NCI-H2081 treated with DMSO at 0.1 percent for 48 hours (cell line): Measurements from ENCODE around the gene GMDS.
A peak's percentile ranks its signal among the peaks of the same experiment; 100 is the strongest.
"Not testable (repeated sequence)": the region's sequence is repeated elsewhere in the genome, so short reads cannot be mapped to it uniquely, and the experiment has no call there.

Experiments used
- DNase-seq: peaks from one replicate; lab custom pipeline; 2025; lab: John Stamatoyannopoulos, UW

GMDS gene

GRCh38 chr6:1770968-1771723 is 474.3 kb downstream of the GMDS start:
- DNase-seq: peak; percentile 29

DNA sequence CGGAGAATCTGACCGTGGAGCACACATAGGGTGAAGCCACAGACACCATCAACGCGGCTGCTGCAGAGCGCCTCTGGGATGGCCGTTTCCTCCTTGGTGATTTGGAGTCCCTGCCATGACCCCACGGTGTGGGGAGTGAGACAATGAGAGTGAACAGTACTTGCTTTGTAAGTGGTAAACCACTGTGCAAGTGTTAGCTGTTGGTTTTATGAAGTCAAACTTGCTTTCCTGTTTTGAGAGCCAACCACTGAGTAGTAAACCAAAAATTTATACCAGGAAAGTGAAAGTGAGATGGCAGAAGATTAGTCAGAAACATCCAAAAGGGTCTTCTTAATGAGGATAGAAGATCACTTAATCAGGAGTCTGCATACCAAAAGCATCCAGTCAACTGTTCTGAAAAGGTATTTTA is 475.0 kb downstream of the GMDS start:
- DNase-seq: no peak

DNA sequence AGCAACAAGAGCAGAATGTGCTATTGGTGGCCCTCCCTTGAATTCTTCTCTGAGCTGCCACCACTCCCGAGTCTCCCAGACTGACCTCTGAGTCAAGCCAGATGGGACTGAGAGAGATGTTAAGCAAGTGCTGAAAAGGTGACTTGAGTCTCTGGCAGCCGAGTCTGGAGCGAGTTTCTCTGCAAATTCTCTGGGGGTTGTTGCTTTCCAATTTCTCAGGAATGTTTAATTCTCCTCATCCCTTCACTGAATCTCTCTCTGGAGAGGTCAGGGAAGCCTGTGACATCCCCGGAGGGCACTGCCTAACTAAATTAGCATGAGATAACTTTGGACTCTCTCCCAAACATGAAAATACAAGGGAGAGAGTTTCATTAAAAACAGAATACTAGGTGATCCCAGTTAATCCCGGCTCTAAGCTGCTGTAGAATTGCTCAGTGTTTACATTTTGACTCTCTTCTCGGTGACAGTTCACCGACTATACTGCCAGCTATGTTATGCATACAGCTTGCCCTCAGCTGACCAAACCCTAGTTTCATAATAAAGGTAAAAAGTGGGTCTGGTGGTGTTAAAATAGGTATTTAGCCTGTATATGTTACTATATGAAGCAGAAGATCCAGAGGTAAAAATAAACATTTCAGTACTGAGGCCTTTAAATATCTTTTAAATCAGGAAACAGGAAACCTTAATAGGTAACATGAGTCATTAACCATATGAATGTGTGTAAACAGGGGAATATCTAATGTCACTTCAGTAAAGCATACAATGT is 477.7 kb downstream of the GMDS start:
- DNase-seq: no peak

GRCh38 chr6:1766654-1767053 is 478.8 kb downstream of the GMDS start:
- DNase-seq: no peak

DNA sequence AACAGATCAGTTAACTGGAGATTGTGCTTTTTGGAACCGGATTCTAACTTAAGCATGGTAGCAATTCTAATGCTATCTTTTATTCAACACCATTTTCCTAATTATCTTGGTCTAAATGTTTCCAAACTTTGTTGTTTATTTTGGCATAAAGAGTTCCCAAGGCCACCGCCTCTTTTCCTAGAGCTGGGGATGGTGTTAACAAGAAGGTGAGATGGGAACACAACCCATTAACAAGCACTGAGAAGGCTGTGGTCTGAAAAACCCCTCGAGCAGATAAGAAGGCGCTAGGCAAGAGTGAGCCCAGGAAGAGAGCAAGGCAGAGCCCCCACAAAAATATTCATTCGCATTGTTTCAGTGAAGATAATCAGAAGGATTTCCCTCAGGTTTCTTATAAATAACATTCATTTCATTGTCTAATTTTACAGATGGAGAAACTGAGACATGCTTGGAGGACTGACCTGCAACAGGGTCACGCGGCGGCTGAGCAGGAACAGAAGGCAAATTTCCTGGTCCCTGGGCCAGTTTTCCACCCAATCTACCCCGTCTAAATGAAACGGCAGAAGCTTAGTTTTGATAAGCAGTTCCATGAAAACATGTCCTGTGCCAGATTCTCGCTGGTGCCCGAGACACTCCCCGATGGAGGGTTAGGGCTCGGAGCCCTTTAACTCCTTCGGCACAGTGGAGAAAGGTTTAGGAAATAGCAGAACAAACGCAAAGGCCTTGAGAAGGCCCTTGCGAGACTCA is 480.1 kb downstream of the GMDS start:
- DNase-seq: no peak

GRCh38 chr6:1764397-1764987 is 480.9 kb downstream of the GMDS start:
- DNase-seq: no peak

GRCh38 chr6:1763404-1763803 is 482.0 kb downstream of the GMDS start:
- no peak for DNase-seq

DNA sequence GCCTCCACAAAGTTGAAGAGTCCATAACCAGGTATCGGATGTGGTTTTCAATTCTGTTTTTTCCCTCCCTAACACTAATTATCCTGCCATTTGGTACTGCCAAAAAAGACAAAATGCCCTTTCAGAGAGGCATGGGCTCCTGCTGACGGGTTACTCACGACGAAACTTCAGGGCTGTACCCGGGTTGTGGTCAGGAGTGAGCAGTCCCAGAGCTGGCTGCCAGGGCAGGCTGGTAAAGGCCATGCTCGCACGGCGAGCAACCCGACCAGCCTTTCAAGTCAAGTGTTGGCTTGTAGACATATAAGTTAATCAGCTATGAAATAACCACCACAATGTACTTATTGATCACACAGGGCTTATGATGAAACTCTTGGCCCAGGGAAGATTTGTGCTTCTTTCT is 483.2 kb downstream of the GMDS start:
- DNase-seq: no peak

DNA sequence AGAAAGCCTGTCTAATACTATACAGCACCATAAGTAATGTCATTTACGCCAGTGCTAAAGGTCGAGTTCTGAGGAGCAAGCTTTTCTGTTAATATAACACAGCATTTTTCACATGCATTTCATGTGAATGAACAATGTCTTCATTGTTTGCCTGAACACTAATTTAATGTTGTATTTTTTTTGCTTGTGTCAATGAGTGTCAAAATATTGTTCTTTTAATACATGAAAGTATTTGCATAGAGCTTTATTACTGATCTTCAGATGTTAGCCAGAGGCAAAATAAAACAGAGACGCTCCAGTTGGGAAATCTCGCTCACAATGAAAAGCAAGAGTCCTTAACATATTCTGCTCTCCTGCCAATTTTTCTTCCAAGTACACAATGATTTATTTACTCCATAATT is 483.9 kb downstream of the GMDS start:
- DNase-seq: peak; percentile 37

- no peak for DNase-seq
These were observed 484.5 kb downstream of the GMDS start for GRCh38 chr6:1760876-1761275.

DNA sequence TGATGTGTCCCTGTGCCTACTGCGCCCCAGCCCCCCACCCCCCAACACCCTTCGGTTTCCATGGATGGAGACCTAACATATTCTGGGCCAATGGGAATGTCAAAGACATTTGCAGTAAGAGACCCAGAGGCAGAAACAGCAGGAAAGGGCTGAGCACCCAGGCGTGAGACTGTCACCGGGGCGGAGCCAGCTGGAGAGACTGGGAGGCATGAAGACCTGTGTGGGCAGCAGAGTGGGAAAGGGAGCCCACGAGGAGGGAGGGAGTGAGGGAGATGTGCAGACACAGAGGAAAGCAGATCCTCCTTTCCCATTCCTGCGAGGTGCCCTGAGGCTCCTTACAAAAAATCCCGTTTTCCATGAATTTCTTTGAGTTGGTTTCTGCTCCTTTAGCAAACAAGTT is 485.5 kb downstream of the GMDS start:
- no peak for DNase-seq

DNA sequence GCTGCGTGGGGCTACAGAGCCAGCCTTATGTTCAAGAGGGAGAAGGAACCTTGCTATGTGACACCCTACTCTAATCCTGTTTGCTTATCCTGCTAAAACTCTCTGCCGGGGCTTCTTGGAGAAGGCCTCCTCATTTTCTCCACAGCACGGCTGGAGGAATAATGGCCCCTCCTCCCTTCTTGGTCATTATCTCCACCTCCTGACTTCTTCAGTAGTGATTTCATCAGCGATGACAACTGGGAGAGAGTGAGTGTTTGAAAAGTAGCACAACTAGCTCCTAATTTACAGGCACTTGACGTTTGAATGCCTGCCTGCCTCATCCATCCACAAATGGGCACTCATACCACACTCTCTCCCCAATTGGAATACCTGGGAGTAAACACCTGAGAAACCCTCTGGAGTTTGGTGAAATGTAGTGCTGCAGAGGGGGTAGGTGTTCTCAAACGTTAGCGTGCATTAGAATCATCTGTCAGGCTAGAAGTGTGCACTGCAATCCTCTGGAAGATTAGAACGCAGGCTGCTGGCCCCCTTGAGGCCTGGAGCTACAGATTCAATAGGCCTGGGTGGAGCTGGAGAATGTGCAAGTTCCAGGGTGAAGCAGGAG is 487.2 kb downstream of the GMDS start:
- DNase-seq: no peak

DNA sequence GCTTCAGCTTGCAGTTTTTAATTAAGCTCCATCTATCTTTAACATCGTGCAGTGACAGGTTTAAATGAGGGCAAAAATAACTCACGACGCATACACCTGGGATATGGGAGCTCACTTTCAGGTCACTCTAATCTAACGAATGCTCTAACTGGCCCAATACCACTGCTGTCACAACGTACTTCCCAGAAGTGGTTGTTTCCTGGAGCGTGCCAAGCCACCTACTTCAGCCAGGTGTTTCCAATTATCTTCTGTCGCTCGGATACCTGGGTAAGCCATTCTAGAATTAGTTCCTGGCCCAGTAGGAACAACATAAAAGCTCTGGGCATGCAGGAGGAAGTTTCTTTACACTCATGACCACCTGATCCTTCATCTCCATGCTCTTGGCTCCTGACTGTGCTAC is 488.3 kb downstream of the GMDS start:
- DNase-seq: peak; percentile 86

GRCh38 chr6:1756472-1757129 is 488.8 kb downstream of the GMDS start:
- DNase-seq: peak; percentile 33

DNA sequence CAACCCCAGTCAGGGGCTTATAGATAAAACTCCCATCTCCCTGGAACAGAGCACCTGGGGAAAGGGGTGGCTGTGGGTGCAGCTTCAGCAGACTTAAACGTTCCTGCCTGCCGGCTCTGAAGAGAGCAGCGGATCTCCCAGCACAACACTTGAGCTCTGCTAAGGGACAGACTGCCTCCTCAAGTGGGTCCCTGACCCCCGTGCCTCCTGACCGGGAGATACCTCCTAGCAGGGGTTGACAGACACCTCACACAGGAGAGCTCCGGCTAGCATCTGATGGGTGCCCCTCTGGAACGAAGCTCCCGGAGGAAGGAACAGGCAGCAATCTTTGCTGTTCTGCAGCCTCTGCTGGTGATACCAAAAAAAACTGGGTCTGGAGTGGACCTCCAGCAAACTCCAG is 494.3 kb downstream of the GMDS start:
- not testable (repeated sequence) for DNase-seq

- no peak for DNase-seq
These were observed 496.4 kb downstream of the GMDS start for GRCh38 chr6:1749041-1749440.

- no peak for DNase-seq
These were observed 497.9 kb downstream of the GMDS start for GRCh38 chr6:1747531-1747930.

GRCh38 chr6:1747003-1747402 is 498.4 kb downstream of the GMDS start:
- no peak for DNase-seq

GRCh38 chr6:1745814-1746213 is 499.6 kb downstream of the GMDS start:
- DNase-seq: no peak

DNA sequence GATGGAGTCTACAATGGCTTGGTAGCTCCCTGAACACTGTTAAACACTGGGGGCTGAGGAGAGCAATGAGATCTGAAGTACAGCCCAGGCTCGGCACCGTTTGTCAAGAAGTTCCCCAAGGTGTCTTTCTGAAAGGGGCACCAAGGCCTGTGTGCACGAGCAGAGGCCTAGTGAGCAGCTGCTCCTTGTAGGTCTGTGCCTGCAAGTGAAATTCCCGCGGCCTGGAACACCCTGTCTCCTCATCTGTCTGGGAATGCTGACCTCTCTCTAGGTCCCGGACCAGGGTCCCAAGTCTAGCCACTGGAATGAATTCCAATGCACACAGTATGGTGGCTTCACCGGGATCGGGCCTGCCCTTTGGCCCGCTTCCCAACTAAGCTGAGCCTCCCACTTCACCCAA is 500.9 kb downstream of the GMDS start:
- no peak for DNase-seq

DNA sequence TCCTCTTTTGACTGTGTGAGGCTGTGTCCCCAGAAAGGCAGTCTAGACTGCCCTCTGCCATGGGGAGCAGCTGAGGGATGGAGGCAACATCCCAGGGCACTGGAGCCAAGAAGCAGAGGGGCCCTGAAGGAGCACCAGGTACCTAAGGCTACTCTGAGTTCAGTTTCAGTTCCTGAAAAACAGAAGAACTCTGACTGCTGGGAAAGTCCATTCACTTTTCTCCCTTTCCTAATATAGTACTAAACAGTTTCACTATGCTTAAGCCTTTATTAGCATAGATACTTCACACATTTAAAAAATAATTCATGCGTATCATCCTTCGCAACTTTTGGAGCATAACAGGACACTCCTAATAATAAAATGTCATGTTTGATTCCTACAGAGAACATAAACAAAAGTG is 505.7 kb downstream of the GMDS start:
- DNase-seq: no peak

DNA sequence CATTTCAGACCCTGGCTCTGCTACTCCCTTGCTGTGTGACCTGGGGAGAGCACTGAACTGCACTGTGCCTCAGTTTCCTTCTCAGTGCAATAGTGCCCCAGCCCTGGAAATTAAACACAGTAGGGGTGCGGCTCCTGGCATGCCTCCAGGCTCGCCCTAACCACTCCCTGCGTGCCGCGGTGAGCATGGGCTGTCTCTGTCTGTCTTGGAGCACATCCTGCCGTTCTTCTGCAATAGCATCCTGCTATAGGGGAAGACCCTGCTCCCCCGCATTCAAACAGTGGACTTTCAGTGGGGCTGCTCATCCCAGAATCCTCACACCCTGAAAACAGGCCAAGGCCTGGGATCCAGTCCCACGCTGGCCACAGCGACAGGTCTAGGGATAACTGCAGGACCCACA is 506.2 kb downstream of the GMDS start:
- DNase-seq: no peak
